Kasumi-1 (cell line): ENCODE results near the gene MAST1.
"Not testable (repeated sequence)": the region's sequence is repeated elsewhere in the genome, so short reads cannot be mapped to it uniquely, and the experiment has no call there.

Experiments used
- DNase-seq, 2 experiments: peaks; one replicate each; lab custom pipeline; 2025; lab: John Stamatoyannopoulos, UW

MAST1 gene

GRCh38 chr19:12838182-12838885, at the start of gene MAST1:
TSS of gene MAST1 (plus strand) at chr19:12838515. CDS start at chr19:12838573, 58 bp downstream.
- DNase-seq: peak; percentile 39 to 41

DNA sequence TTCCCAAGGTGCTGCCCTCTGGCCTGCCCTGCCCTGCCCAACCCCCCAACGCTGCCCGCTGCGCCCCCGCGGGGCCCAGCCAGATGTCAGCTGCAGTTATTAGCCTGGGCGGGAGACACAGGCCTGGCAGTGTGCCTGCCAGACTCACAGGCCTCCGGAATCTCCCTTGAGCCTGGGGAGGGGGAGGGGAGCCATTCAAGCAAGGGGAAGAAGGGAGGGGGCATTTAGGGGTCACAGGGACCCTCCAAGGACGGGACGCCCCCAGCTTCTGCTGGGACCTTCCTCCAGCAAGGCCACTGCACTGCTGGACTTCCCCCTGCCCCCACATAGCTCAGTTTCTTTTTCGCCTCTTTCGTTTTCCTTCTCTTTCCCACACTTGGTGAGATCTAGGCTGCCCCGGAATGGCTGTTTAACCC, 49.6 kb upstream of the MAST1 start:
- DNase-seq: peak; percentile 36 to 52

DNA sequence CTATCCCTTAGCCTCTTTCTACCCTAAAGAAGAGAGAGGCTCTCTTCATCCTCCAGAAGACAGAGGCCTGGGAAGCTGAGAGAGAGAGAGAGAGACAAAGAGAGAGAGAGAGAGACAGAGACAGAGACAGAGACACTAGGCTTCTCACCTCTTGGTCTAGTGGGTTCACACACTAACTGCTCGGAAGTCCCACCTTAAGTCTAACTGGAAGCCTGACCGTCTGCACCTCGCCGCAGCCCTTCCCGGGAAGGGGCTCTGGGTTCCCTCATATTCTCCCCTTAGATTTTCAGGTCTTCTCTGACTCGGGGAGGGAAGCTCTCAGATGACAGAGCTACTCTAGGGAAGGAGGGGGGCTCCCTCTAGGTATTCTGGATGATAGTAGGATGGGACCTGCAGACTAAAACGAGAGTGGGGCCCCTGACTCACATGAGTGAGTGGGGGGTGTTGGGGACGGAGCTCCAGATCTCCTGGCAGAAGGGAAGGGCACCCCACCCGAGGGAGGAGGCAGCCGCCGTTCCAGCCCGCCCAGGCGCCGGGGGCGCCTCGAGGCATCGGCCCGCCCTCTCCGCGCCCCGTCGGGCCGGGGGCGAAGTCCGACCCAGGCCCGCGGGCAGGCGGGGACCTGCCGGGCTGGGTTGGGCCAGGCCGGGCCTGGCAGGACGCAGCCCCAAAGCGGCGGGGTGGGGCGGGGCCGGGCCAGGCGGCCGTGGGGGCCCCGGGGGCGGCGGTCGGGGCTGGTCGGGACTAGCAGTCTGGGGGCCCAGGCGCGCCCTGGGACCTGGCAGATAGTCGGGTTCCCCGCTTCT, 49.0 kb upstream of the MAST1 start:
- DNase-seq: no peak

DNA sequence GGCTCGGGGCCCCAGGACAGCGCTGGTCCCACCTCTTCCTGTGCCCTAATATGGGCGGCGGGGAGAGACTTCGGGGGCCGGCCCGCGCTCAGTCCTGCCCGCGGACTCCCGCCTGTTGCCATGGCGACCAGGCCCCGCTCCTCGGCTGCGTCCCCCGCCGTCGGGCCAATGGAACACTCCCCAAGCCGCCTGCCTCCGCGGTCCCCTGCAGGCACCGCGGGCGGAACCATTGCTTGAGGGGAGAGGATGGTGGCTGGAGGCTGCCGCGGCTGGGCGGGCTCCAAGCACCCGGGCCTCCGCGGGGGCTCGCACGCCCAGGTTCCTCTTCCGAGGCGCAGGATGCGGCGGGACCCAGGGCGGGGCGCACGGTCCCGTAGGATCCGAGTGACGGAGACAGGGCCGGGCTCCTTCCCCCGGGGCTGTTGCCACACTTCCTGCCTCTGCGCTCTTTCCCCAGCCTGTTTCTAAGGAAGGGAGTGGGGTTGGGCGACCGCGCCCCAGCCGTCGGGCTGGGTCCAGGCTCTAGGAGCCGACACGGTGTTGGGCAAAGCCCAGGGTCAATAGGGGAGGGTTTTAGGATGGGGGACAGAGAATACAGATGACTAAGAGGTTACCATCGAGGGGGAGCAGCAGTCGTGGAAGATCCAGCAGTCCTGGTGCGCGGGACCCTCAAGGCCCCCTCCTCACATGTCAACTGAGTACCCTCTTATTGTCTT, 48.3 kb upstream of the MAST1 start:
- DNase-seq: peak; percentile 93 to 98

DNA sequence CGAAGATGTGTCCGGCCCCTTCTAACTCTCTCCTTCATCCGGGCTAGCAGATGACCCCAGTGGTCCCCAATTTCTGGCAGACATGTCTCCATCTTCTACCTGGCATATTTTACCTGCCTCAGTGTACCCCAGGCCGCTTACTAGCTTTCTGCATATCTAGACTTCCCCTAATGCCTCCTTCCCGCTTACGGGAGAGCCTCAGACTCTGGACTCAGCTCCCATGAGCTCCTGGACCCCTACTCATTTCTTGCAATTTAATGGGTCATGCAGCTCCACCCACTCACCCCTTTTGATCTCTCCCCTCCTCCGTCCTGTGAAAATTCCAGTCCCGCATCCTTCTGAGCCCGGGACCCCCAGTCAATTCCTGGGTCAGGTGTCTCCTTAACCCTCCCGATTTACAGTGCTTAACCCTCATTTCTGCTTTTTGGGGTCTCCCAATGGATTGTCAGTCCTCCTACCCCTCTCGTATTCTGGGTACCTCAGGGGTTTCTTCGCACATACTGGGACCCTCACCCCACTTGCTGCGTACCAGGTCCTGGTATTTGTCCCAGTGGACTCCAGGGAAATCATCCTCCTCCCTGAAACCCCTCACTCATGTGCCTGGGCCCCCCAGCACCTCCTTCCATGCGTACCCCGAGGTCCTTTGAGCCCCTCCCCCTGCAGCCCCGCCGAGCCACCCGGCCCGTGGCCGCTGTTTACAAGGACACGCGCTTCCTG, 47.5 kb upstream of the MAST1 start:
- peak in 1 of 2 experiments; percentile 44 for DNase-seq

- peak; percentile 88 to 89 for DNase-seq
Measured at GRCh38 chr19:12791345-12792050, 46.8 kb upstream of the MAST1 start, which contains the start of gene JUNB. TSS of gene JUNB (plus strand) at chr19:12791486. CDS start at chr19:12791772, 286 bp downstream.

DNA sequence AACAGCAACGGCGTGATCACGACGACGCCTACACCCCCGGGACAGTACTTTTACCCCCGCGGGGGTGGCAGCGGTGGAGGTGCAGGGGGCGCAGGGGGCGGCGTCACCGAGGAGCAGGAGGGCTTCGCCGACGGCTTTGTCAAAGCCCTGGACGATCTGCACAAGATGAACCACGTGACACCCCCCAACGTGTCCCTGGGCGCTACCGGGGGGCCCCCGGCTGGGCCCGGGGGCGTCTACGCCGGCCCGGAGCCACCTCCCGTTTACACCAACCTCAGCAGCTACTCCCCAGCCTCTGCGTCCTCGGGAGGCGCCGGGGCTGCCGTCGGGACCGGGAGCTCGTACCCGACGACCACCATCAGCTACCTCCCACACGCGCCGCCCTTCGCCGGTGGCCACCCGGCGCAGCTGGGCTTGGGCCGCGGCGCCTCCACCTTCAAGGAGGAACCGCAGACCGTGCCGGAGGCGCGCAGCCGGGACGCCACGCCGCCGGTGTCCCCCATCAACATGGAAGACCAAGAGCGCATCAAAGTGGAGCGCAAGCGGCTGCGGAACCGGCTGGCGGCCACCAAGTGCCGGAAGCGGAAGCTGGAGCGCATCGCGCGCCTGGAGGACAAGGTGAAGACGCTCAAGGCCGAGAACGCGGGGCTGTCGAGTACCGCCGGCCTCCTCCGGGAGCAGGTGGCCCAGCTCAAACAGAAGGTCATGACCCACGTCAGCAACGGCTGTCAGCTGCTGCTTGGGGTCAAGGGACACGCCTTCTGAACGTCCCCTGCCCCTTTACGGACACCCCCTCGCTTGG, 46.1 kb upstream of the MAST1 start:
- peak; percentile 58 to 59 for DNase-seq

DNA sequence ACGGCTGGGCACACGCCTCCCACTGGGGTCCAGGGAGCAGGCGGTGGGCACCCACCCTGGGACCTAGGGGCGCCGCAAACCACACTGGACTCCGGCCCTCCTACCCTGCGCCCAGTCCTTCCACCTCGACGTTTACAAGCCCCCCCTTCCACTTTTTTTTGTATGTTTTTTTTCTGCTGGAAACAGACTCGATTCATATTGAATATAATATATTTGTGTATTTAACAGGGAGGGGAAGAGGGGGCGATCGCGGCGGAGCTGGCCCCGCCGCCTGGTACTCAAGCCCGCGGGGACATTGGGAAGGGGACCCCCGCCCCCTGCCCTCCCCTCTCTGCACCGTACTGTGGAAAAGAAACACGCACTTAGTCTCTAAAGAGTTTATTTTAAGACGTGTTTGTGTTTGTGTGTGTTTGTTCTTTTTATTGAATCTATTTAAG, 45.4 kb upstream of the MAST1 start:
- no peak for DNase-seq

- DNase-seq: peak; percentile 73 to 82
Measured at GRCh38 chr19:12793290-12794195, 44.8 kb upstream of the MAST1 start.

- no peak for DNase-seq
Measured at GRCh38 chr19:12794196-12794941, 43.9 kb upstream of the MAST1 start.

- no peak for DNase-seq
Measured at GRCh38 chr19:12794971-12795381, 43.3 kb upstream of the MAST1 start.

- peak; percentile 86 to 89 for DNase-seq
Measured at GRCh38 chr19:12796146-12797071, 41.9 kb upstream of the MAST1 start.

DNA sequence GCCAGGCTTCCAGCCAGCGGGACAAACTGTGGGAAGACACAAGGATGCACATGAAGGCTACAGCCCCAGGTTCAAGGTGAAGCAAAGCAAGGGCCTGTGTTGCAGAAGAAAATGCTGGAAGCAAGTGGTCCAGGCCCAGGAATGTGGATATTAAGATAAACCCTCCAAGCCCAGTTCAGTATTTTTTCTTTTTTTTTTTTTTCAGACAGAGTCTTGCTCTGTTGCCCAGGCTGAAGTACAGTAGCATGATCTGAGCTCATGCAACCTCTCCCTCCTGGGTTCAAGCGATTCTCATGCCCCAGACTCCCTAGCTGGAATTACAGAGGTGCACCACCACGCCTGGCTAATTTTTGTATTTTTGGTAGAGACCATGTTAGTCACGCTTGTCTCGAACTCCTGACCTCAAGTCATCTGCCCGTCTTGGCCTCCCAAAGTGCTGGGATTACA, 41.2 kb upstream of the MAST1 start:
- no peak for DNase-seq

DNA sequence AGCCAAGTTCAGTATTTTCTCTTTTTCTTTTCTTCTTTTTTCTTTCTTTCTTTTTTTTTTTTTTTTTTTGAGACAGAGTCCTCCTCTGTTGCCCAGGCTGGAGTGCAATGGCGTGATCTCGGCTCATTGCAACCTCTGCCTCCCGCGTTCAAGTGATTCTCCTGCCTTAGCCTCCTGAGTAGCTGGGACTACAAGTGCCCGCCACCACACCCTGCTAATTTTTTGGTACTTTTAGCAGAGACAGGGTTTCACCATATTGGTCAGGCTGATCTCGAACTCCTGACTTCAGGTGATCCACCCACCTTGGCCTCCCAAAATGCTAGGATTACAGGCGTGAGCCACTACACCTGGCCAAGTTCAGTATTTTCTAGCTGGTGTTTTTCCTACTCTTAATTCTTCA, 40.7 kb upstream of the MAST1 start:
- DNase-seq: not testable (repeated sequence)

DNA sequence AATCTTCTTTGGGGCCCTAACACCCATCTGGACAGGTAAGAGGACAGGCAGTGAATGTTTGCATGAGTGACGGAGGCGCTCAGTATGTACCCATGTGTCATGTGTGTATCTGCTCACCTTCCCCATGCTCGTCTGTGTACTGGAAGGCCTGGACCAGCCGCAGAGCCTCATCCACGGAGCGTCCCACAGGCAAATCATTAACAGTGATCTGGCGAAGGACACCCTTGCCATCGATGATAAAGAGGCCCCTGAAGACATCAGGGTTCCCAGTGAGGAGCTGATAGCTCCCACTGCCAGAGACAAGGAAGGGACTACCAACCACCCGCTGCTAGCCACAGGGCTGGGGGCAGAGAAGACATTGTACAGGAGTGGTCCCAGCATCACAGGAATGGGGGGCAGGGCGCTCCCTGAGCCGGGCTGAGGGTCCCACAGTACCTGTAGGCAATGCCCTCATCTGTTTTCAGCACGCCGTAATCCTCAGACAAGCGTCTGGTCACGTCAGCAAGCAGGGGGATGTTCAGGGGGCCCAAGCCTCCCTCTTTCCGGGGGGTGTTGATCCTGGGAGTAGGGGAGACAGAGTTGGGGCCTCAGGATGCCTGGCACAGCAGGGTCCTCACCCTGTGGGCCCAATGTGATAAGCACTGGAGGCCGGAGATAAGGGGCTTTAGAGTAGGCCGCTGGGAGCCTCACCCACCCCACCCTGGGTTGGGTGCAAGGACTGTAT, 38.4 kb upstream of the MAST1 start:
- no peak for DNase-seq

DNA sequence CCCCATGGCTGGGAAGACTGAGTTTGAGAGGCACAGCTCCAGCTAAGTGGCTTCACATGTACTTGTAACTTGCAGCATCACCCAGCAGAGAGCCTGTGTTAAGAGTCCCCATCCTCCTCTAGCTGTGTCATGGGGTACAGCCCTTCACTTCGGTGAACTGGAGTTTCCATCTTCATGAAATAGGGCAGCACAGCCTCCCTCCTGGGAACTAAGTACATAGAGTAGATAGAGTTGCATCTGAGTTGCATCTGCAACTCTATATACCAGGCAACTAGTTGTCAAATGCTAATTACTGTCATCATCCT, 37.9 kb upstream of the MAST1 start:
- no peak for DNase-seq
